ENCODE results near the gene FAM120B. TPM values are rescaled to one million over a fixed set of nuclear protein-coding genes. Genes with fewer than 3 reads are reported as not detected.
"Not testable (repeated sequence)": the region's sequence is repeated elsewhere in the genome, so short reads cannot be mapped to it uniquely, and the experiment has no call there.

The FAM120B gene
- total RNA-seq, result 10 to 100 TPM; 17.2 to 23.2 TPM

- Mint-ChIP-seq H3K27me3 (ENCODE audit: low read depth) (peaks cover 17% of the 10 kb centered on the region), H3K36me3 (ENCODE audit: insufficient read depth in 2 of 2) (peaks cover 8 to 18% of the 10 kb centered on the region in 2 donors), H3K4me1 (ENCODE audit: low read depth) (peaks cover 44% of the 10 kb centered on the region), H3K27ac (peak within 1 kb of the TSS; percentile 93), H3K4me3 (peak within 1 kb of the TSS; percentile 96 to 98), H3K9me3 (peaks cover 2 to 4% of the 10 kb centered on the region in 2 donors)
- ATAC-seq (replicated peaks in 1 of 2) (peak; percentile 95 to 96), DNase-seq (peak; percentile 95 to 97)
Measured at GRCh38 chr6:170306324-170307079, at the start of gene FAM120B. Gene FAM120B (plus strand): TSS chr6:170306758. CDS start chr6:170317391, 10,633 bp downstream.

GRCh38 chr6:170257376-170257775 lies 49.2 kb upstream of the FAM120B start:
- DNase-seq, result no peak
- Mint-ChIP-seq H3K4me1 (ENCODE audit: low read depth) (no peaks in the 10 kb centered on the region), H3K4me3 (no peak overlapping the region), H3K27me3 (ENCODE audit: low read depth) (no peaks in the 10 kb centered on the region), H3K9me3 (no peaks in the 10 kb centered on the region), H3K36me3 (ENCODE audit: insufficient read depth in 2 of 2) (no peaks in the 10 kb centered on the region), H3K27ac (no peak overlapping the region)
- no peak for ATAC-seq (replicated peaks in 1 of 2)

GRCh38 chr6:170258407-170258806 lies 48.2 kb upstream of the FAM120B start:
- H3K4me1 Mint-ChIP-seq (ENCODE audit: low read depth), result no peaks in the 10 kb centered on the region
- H3K27me3 Mint-ChIP-seq (ENCODE audit: low read depth), result peaks cover 6% of the 10 kb centered on the region
- no peak overlapping the region for H3K27ac Mint-ChIP-seq
- H3K36me3 Mint-ChIP-seq (ENCODE audit: insufficient read depth in 2 of 2), result no peaks in the 10 kb centered on the region
- no peaks in the 10 kb centered on the region for H3K9me3 Mint-ChIP-seq
- H3K4me3 Mint-ChIP-seq, result no peak overlapping the region
- ATAC-seq (replicated peaks in 1 of 2) (no peak), DNase-seq (no peak)

- H3K9me3 Mint-ChIP-seq, result no peaks in the 10 kb centered on the region
- H3K36me3 Mint-ChIP-seq (ENCODE audit: insufficient read depth in 2 of 2), result no peaks in the 10 kb centered on the region
- DNase-seq (no peak), ATAC-seq (replicated peaks in 1 of 2) (no peak)
- H3K27me3 Mint-ChIP-seq (ENCODE audit: low read depth), result peaks cover 10% of the 10 kb centered on the region
- H3K4me1 Mint-ChIP-seq (ENCODE audit: low read depth), result no peaks in the 10 kb centered on the region
- no peak overlapping the region for H3K27ac Mint-ChIP-seq
- H3K4me3 Mint-ChIP-seq, result no peak overlapping the region
Measured at GRCh38 chr6:170259278-170259677, 47.3 kb upstream of the FAM120B start.

- H3K36me3 Mint-ChIP-seq (ENCODE audit: insufficient read depth in 2 of 2), result no peaks in the 10 kb centered on the region
- no peak for ATAC-seq (replicated peaks in 1 of 2)
- no peak overlapping the region for H3K27ac Mint-ChIP-seq
- DNase-seq, result no peak
- no peaks in the 10 kb centered on the region for H3K9me3 Mint-ChIP-seq
- H3K4me1 Mint-ChIP-seq (ENCODE audit: low read depth), result no peaks in the 10 kb centered on the region
- H3K4me3 Mint-ChIP-seq, result no peak overlapping the region
- peaks cover 10% of the 10 kb centered on the region for H3K27me3 Mint-ChIP-seq (ENCODE audit: low read depth)
Measured at GRCh38 chr6:170260686-170261085, 45.9 kb upstream of the FAM120B start.

- Mint-ChIP-seq H3K36me3 (ENCODE audit: insufficient read depth in 2 of 2) (no peaks in the 10 kb centered on the region), H3K27me3 (ENCODE audit: low read depth) (peaks cover 10% of the 10 kb centered on the region), H3K27ac (no peak overlapping the region), H3K9me3 (no peaks in the 10 kb centered on the region), H3K4me1 (ENCODE audit: low read depth) (no peaks in the 10 kb centered on the region), H3K4me3 (no peak overlapping the region)
- DNase-seq (no peak), ATAC-seq (replicated peaks in 1 of 2) (no peak)
Measured at GRCh38 chr6:170261643-170262488, 44.7 kb upstream of the FAM120B start.

- no peaks in the 10 kb centered on the region for H3K36me3 Mint-ChIP-seq (ENCODE audit: insufficient read depth in 2 of 2)
- peaks cover 10% of the 10 kb centered on the region for H3K27me3 Mint-ChIP-seq (ENCODE audit: low read depth)
- no peaks in the 10 kb centered on the region for H3K9me3 Mint-ChIP-seq
- no peak overlapping the region for H3K27ac Mint-ChIP-seq
- DNase-seq, result no peak
- no peak overlapping the region for H3K4me3 Mint-ChIP-seq
- ATAC-seq (replicated peaks in 1 of 2), result no peak
- H3K4me1 Mint-ChIP-seq (ENCODE audit: low read depth), result no peaks in the 10 kb centered on the region
Measured at GRCh38 chr6:170262489-170263088, 44.0 kb upstream of the FAM120B start.

- H3K4me1 Mint-ChIP-seq (ENCODE audit: low read depth), result no peaks in the 10 kb centered on the region
- H3K36me3 Mint-ChIP-seq (ENCODE audit: insufficient read depth in 2 of 2), result no peaks in the 10 kb centered on the region
- peaks cover 10% of the 10 kb centered on the region for H3K27me3 Mint-ChIP-seq (ENCODE audit: low read depth)
- H3K4me3 Mint-ChIP-seq, result no peak overlapping the region
- ATAC-seq (replicated peaks in 1 of 2) (no peak), DNase-seq (no peak)
- no peak overlapping the region for H3K27ac Mint-ChIP-seq
- H3K9me3 Mint-ChIP-seq, result no peaks in the 10 kb centered on the region
Measured at GRCh38 chr6:170263410-170263809, 43.1 kb upstream of the FAM120B start.

GRCh38 chr6:170264086-170264485 lies 42.5 kb upstream of the FAM120B start:
- no peak overlapping the region for H3K4me3 Mint-ChIP-seq
- no peak for ATAC-seq (replicated peaks in 1 of 2)
- no peaks in the 10 kb centered on the region for H3K4me1 Mint-ChIP-seq (ENCODE audit: low read depth)
- H3K27ac Mint-ChIP-seq, result no peak overlapping the region
- peaks cover 10% of the 10 kb centered on the region for H3K27me3 Mint-ChIP-seq (ENCODE audit: low read depth)
- DNase-seq, result no peak
- no peaks in the 10 kb centered on the region for H3K36me3 Mint-ChIP-seq (ENCODE audit: insufficient read depth in 2 of 2)
- H3K9me3 Mint-ChIP-seq, result no peaks in the 10 kb centered on the region

- H3K9me3 Mint-ChIP-seq; ATAC-seq (replicated peaks in 1 of 2); DNase-seq; H3K27me3 Mint-ChIP-seq (ENCODE audit: low read depth); H3K4me3 Mint-ChIP-seq; H3K27ac Mint-ChIP-seq; H3K36me3 Mint-ChIP-seq (ENCODE audit: insufficient read depth in 2 of 2); H3K4me1 Mint-ChIP-seq (ENCODE audit: low read depth): not testable (repeated sequence)
Measured at GRCh38 chr6:170264644-170265043, 41.9 kb upstream of the FAM120B start.

- Mint-ChIP-seq H3K36me3 (ENCODE audit: insufficient read depth in 2 of 2) (no peaks in the 10 kb centered on the region), H3K4me1 (ENCODE audit: low read depth) (no peaks in the 10 kb centered on the region), H3K4me3 (no peak overlapping the region), H3K9me3 (no peaks in the 10 kb centered on the region), H3K27me3 (ENCODE audit: low read depth) (peaks cover 10% of the 10 kb centered on the region), H3K27ac (no peak overlapping the region)
- ATAC-seq (replicated peaks in 1 of 2), result no peak
- no peak for DNase-seq
Measured at GRCh38 chr6:170265655-170266054, 40.9 kb upstream of the FAM120B start.

- H3K27me3 Mint-ChIP-seq (ENCODE audit: low read depth), result peaks cover 10% of the 10 kb centered on the region
- no peak for ATAC-seq (replicated peaks in 1 of 2)
Measured at GRCh38 chr6:170266061-170266825, 40.3 kb upstream of the FAM120B start.

More at GRCh38 chr6:170266061-170266825, 40.3 kb upstream of the FAM120B start:
- Mint-ChIP-seq H3K36me3 (ENCODE audit: insufficient read depth in 2 of 2) (no peaks in the 10 kb centered on the region), H3K4me1 (ENCODE audit: low read depth) (peaks cover 3% of the 10 kb centered on the region), H3K9me3 (no peaks in the 10 kb centered on the region), H3K4me3 (no peak overlapping the region), H3K27ac (no peak overlapping the region)
- DNase-seq, result no peak
